Measurements from ENCODE around the gene EXOSC5. TPM values are rescaled to one million over a fixed set of nuclear protein-coding genes. Genes with fewer than 3 reads are reported as not detected.

Gene EXOSC5
- total RNA-seq, 1 experiment from 2014 or later = 43.1 TPM

GRCh38 chr19:41434450-41434849, 37.3 kb upstream of the EXOSC5 start:
- H3K27me3 ChIP-seq (replicated peaks; ENCODE audit: insufficient read depth, low read depth, low read length, poor library complexity) = no peaks in the 10 kb centered on the region
- H3K4me3 ChIP-seq (ENCODE audit: low read depth, low read length, poor library complexity, severe bottlenecking) = no peak overlapping the region
- no TSS peak for BruUV-seq (replicated peaks)
- DNase-seq (ENCODE audit: low spot score) = no peak
- no peak for TF ChIP-seq CTCF (conservative IDR thresholded peaks at IDR 0.05; ENCODE audit: low read depth, low read length)
- TF ChIP-seq EZH2 (IDR thresholded peaks at IDR 0.05; ENCODE audit: borderline replicate concordance, low read depth, low read length, poor library complexity, severe bottlenecking) = no peak
- no peak overlapping the region for H3K27ac ChIP-seq (ENCODE audit: low read depth, low read length, poor library complexity, severe bottlenecking)
- intact Hi-C loops (cut with micrococcal nuclease; ENCODE audit: unreplicated experiment) = no loop called here
- ChIA-PET CTCF (no interaction called here), POLR2A (ENCODE audit: low non-redundant PET) (no interaction called here)
- no peaks in the 10 kb centered on the region for H3K9me3 ChIP-seq (ENCODE audit: low read depth, low read length, poor library complexity, severe bottlenecking)
- H3K4me1 ChIP-seq (ENCODE audit: insufficient read depth, low read length, poor library complexity, severe bottlenecking) = peaks cover 8% of the 10 kb centered on the region
- peaks cover 10% of the 10 kb centered on the region for H3K36me3 ChIP-seq (ENCODE audit: insufficient read depth, low read length, poor library complexity, severe bottlenecking)

GRCh38 chr19:41433171-41433570, 36.0 kb upstream of the EXOSC5 start:
- Histone ChIP-seq H3K4me1 (ENCODE audit: insufficient read depth, low read length, poor library complexity, severe bottlenecking) (peaks cover 9% of the 10 kb centered on the region), H3K27ac (ENCODE audit: low read depth, low read length, poor library complexity, severe bottlenecking) (no peak overlapping the region), H3K36me3 (ENCODE audit: insufficient read depth, low read length, poor library complexity, severe bottlenecking) (peaks cover 14% of the 10 kb centered on the region), H3K4me3 (ENCODE audit: low read depth, low read length, poor library complexity, severe bottlenecking) (no peak overlapping the region), H3K9me3 (ENCODE audit: low read depth, low read length, poor library complexity, severe bottlenecking) (no peaks in the 10 kb centered on the region), H3K27me3 (replicated peaks; ENCODE audit: insufficient read depth, low read depth, low read length, poor library complexity) (no peaks in the 10 kb centered on the region)
- no peak for DNase-seq (ENCODE audit: low spot score)
- POLR2A ChIA-PET (ENCODE audit: low non-redundant PET) = no interaction called here
- TF ChIP-seq EZH2 (IDR thresholded peaks at IDR 0.05; ENCODE audit: borderline replicate concordance, low read depth, low read length, poor library complexity, severe bottlenecking) (no peak), CTCF (conservative IDR thresholded peaks at IDR 0.05; ENCODE audit: low read depth, low read length) (no peak)
- intact Hi-C loops (cut with micrococcal nuclease; ENCODE audit: unreplicated experiment) = no loop called here
- BruUV-seq (replicated peaks) = no TSS peak
- CTCF ChIA-PET = no interaction called here

- TF ChIP-seq EZH2 (IDR thresholded peaks at IDR 0.05; ENCODE audit: borderline replicate concordance, low read depth, low read length, poor library complexity, severe bottlenecking) = no peak
- TF ChIP-seq CTCF (conservative IDR thresholded peaks at IDR 0.05; ENCODE audit: low read depth, low read length) = peak; percentile 49
- Histone ChIP-seq H3K4me1 (ENCODE audit: insufficient read depth, low read length, poor library complexity, severe bottlenecking) (peaks cover 24% of the 10 kb centered on the region), H3K4me3 (ENCODE audit: low read depth, low read length, poor library complexity, severe bottlenecking) (no peak overlapping the region), H3K36me3 (ENCODE audit: insufficient read depth, low read length, poor library complexity, severe bottlenecking) (peaks cover 14% of the 10 kb centered on the region), H3K9me3 (ENCODE audit: low read depth, low read length, poor library complexity, severe bottlenecking) (no peaks in the 10 kb centered on the region), H3K27me3 (replicated peaks; ENCODE audit: insufficient read depth, low read depth, low read length, poor library complexity) (no peaks in the 10 kb centered on the region), H3K27ac (ENCODE audit: low read depth, low read length, poor library complexity, severe bottlenecking) (peak overlapping the region; percentile 26)
- POLR2A ChIA-PET (ENCODE audit: low non-redundant PET) = no interaction called here
- TSS peak; percentile 60 for BruUV-seq (replicated peaks)
- CTCF ChIA-PET = interaction anchor here (0.5 to 0.6 kb wide), 2 partner anchors 8 to 70 kb away, joined by 4 to 5 read pairs; no protein-coding TSS in a partner anchor
- intact Hi-C loops (cut with micrococcal nuclease; ENCODE audit: unreplicated experiment) = no loop called here
- peak; percentile 36 for DNase-seq (ENCODE audit: low spot score)
Measured at GRCh38 chr19:41431426-41432386, 34.5 kb upstream of the EXOSC5 start.
